ENCODE data around the gene OSBPL8. TPM values are rescaled to one million over a fixed set of nuclear protein-coding genes. Genes with fewer than 3 reads are reported as not detected.
A peak's percentile ranks its signal among the peaks of the same experiment; 100 is the strongest.

The OSBPL8 gene
- total and polyA plus RNA-seq, 9 of the 15 experiments (the other 6 are each of a cell fraction or from before 2014, with no cell fraction given): 17.4 to 82.7 (median 42.8) TPM

DNA sequence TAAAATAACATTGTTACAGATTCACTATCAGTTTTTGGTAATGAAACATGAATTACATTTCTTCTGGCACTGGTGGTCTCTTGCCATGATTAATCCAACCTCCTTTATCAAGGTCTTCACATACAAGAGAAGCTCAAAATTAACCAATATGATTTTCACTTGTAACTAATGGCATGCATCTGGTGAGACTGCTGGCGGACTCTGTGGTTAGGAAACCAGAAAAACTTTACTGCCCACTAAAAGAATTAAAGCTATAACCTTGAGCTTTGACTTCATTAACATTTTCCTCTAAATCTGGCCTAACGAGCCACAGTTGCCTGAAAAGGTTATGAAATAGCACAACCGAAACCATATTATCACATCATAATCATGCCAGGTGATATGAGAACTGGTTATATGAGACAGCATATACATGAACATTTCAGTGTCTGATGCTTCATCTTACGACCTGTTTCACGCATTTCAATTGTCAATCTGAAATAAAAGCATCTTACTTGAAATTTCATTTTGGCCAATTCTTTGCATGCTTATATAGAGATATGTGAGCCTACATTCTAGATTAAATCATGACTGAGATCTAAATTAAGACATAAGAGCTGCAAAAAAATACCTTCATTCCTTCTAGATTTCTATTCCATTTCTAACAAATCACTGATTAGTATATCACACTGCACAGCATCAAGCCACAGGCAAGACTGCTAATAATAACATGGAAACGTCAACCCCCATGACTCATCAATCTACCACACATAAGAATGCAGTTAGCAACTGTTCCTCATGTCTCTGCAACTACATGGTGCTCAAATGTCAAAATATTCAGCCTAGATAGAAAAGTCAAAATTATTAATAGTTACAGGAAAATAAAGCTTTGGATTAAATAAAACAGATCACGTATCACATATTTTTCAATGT, 89.3 kb downstream of the OSBPL8 start (continued):
- TF ChIP-seq KDM2B (CRISPR knock-in tag; IDR thresholded peaks at IDR 0.05): no peak
- TF ChIP-seq, protein P1, sequence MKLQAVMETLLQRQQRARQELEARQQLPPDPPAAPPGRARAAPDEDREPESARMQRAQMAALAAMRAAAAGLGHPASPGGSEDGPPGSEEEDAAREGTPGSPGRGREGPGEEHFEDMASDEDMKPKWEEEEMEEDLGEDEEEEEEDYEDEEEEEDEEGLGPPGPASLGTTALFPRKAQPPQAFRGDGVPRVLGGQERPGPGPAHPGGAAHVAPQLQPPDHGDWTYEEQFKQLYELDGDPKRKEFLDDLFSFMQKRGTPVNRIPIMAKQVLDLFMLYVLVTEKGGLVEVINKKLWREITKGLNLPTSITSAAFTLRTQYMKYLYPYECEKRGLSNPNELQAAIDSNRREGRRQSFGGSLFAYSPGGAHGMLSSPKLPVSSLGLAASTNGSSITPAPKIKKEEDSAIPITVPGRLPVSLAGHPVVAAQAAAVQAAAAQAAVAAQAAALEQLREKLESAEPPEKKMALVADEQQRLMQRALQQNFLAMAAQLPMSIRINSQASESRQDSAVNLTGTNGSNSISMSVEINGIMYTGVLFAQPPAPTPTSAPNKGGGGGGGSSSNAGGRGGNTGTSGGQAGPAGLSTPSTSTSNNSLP (IDR thresholded peaks at IDR 0.05; ENCODE audit: borderline replicate concordance, low read depth, low read length): peak; percentile 58; the same call in 1 of the 2 replicates
- TF ChIP-seq SMARCA4 (IDR thresholded peaks at IDR 0.05): peak; percentile 73
- TF ChIP-seq RCOR1 (IDR thresholded peaks at IDR 0.05; ENCODE audit: borderline replicate concordance in 1 of 2, low read depth in 2 of 2, low read length in 2 of 2): peak in 1 of 2 experiments; percentile 69; a peak in 1 of 4 replicates
- TF ChIP-seq NR4A1 (CRISPR knock-in tag; IDR thresholded peaks at IDR 0.05): no peak
- TF ChIP-seq NR4A1 (tag; IDR thresholded peaks at IDR 0.05): no peak
- peak; percentile 92 for TF ChIP-seq MAFG (tag; conservative IDR thresholded peaks at IDR 0.05)
- no peak for TF ChIP-seq ZNF174 (CRISPR knock-in tag; IDR thresholded peaks at IDR 0.05)
- TF ChIP-seq MAFK (IDR thresholded peaks at IDR 0.05; ENCODE audit: low read length): peak; percentile 77
- peak; percentile 34; the same call in 1 of the 2 replicates for TF ChIP-seq ATF7 (IDR thresholded peaks at IDR 0.05)
